HG02885 (cell line): ENCODE results near the gene DUSP1.
A peak's percentile ranks its signal among the peaks of the same experiment; 100 is the strongest.
"Not testable (repeated sequence)": the region's sequence is repeated elsewhere in the genome, so short reads cannot be mapped to it uniquely, and the experiment has no call there.

Experiments
- ATAC-seq: cut with Tn5 transposase; IDR thresholded peaks from one replicate; pipeline ENCODE4 v1.9.1; 2021; ENCODE audit warnings: mild to moderate bottlenecking; ENCODE audit not compliant: unreplicated experiment, poor library complexity

Gene DUSP1

GRCh38 chr5:172798422-172799215 is 27.6 kb upstream of the DUSP1 start:
- no peak for ATAC-seq

- ATAC-seq: no peak
Measured at GRCh38 chr5:172797771-172798191, 26.8 kb upstream of the DUSP1 start.

- no peak for ATAC-seq
Measured at GRCh38 chr5:172796306-172796705, 25.3 kb upstream of the DUSP1 start.

GRCh38 chr5:172795318-172795977 is 24.5 kb upstream of the DUSP1 start:
- no peak for ATAC-seq

- peak; percentile 36 for ATAC-seq
Measured at GRCh38 chr5:172793577-172794488, 22.8 kb upstream of the DUSP1 start.

GRCh38 chr5:172792701-172793570 is 21.9 kb upstream of the DUSP1 start:
- no peak for ATAC-seq

GRCh38 chr5:172791726-172792445 is 20.9 kb upstream of the DUSP1 start:
- no peak for ATAC-seq

- ATAC-seq: no peak
Measured at GRCh38 chr5:172791286-172791685, 20.3 kb upstream of the DUSP1 start.

GRCh38 chr5:172790496-172790889 is 19.5 kb upstream of the DUSP1 start:
- no peak for ATAC-seq

- no peak for ATAC-seq
Measured at GRCh38 chr5:172789687-172790495, 18.9 kb upstream of the DUSP1 start.

- ATAC-seq: no peak
Measured at GRCh38 chr5:172788771-172789686, 18.0 kb upstream of the DUSP1 start.

GRCh38 chr5:172787538-172787937 is 16.5 kb upstream of the DUSP1 start:
- ATAC-seq: not testable (repeated sequence)

GRCh38 chr5:172786736-172787462 is 15.9 kb upstream of the DUSP1 start:
- ATAC-seq: no peak

- ATAC-seq: no peak
Measured at GRCh38 chr5:172785429-172786088, 14.6 kb upstream of the DUSP1 start.

- ATAC-seq: not testable (repeated sequence)
Measured at GRCh38 chr5:172784162-172784561, 13.2 kb upstream of the DUSP1 start.

GRCh38 chr5:172783319-172783718 is 12.3 kb upstream of the DUSP1 start:
- ATAC-seq: not testable (repeated sequence)
